Fibroblast of lung (primary cell): ENCODE data around the gene C16orf87.

ENCODE experiments used
- CTCF ChIP-seq, 2 donors: IDR thresholded peaks in 1 of 2; conservative IDR thresholded peaks in 1 of 2; 1 replicate in 1 of 2; 2 replicates in 1 of 2; pipeline ENCODE4 v1.5.1; 2011 to 2012; ENCODE audit warnings: low read length in 2 of 2, control low read depth in 1 of 2, inconsistent platforms in 1 of 2, low read depth in 1 of 2, mild to moderate bottlenecking in 1 of 2
- EZH2 ChIP-seq: IDR thresholded peaks from 2 replicates; pipeline ENCODE4 v1.5.1; 2012; ENCODE audit warnings: low read length, control low read depth, mild to moderate bottlenecking; ENCODE audit errors: missing control alignments

GRCh38 chr16:46789499-46790414, 41.2 kb downstream of the C16orf87 start:
- TF ChIP-seq CTCF (conservative IDR thresholded peaks at IDR 0.05 in 1 of 2, IDR thresholded peaks at IDR 0.05 in 1 of 2; ENCODE audit: low read depth in 1 of 2, low read length in 2 of 2) (no peak), EZH2 (no peak)
